Fibroblast of lung (primary cell): ENCODE measurements around the gene TBXAS1. TPM values are rescaled to one million over a fixed set of nuclear protein-coding genes. Genes with fewer than 3 reads are reported as not detected.
A peak's percentile ranks its signal among the peaks of the same experiment; 100 is the strongest.

Experiments
- DNase-seq, 2 donors: peaks; one replicate each; pipeline versions ENCODE4 v3.0.0 to v3.0.0-alpha.2; 2010; ENCODE audit warnings: low read depth in 2 of 2
- H2AFZ ChIP-seq: 2 replicates; pipeline ENCODE4 v1.5.1; 2012; ENCODE audit warnings: low read length, control low read depth, inconsistent platforms
- H3K27ac ChIP-seq: 2 replicates; pipeline ENCODE4 v1.5.1; 2011; ENCODE audit warnings: low read length, control low read depth; ENCODE audit not compliant: insufficient read depth
- H3K27me3 ChIP-seq: 2 replicates; pipeline ENCODE4 v1.5.1; 2011; ENCODE audit warnings: mild to moderate bottlenecking, low read length; ENCODE audit not compliant: control insufficient read depth, insufficient read depth
- H3K36me3 ChIP-seq: 2 replicates; pipeline ENCODE4 v1.5.1; 2011; ENCODE audit warnings: low read length; ENCODE audit not compliant: control insufficient read depth, insufficient read depth
- H3K4me1 ChIP-seq: 2 replicates; pipeline ENCODE4 v1.5.1; 2011; ENCODE audit warnings: low read length; ENCODE audit not compliant: control insufficient read depth, insufficient read depth; ENCODE audit errors: extremely low read depth
- H3K4me2 ChIP-seq: 2 replicates; pipeline ENCODE4 v1.5.1; 2011; ENCODE audit warnings: low read length, control low read depth; ENCODE audit not compliant: insufficient read depth; ENCODE audit errors: extremely low read depth
- H3K4me3 ChIP-seq, 4 experiments: fragments of 200-600 bp in 1 of 4; sonication (generic) in 1 of 4; replicated peaks in 1 of 4; 2 replicates each; pipeline ENCODE4 v1.5.1; 2011 to 2016; ENCODE audit warnings: low read length in 4 of 4, low read depth in 3 of 4, mild to moderate bottlenecking in 3 of 4, control low read depth in 2 of 4, inconsistent platforms in 1 of 4, mixed read lengths in 1 of 4; ENCODE audit not compliant: insufficient read depth in 1 of 4; ENCODE audit errors: control extremely low read depth in 1 of 4
- H3K79me2 ChIP-seq: 2 replicates; pipeline ENCODE4 v1.5.1; 2012; ENCODE audit warnings: mild to moderate bottlenecking, low read length, inconsistent platforms; ENCODE audit not compliant: control insufficient read depth, insufficient read depth
- H3K9ac ChIP-seq: 2 replicates; pipeline ENCODE4 v1.5.1; 2011; ENCODE audit warnings: mild to moderate bottlenecking, low read length, control low read depth; ENCODE audit not compliant: insufficient read depth
- H3K9me3 ChIP-seq: 2 replicates; pipeline ENCODE4 v1.5.1; 2012; ENCODE audit warnings: low read depth, low read length; ENCODE audit not compliant: control insufficient read depth, insufficient read depth
- H4K20me1 ChIP-seq: 2 replicates; pipeline ENCODE4 v1.5.1; 2011; ENCODE audit warnings: low read length; ENCODE audit not compliant: control insufficient read depth, insufficient read depth; ENCODE audit errors: extremely low read depth
- CTCF ChIP-seq, 2 donors: IDR thresholded peaks in 1 of 2; conservative IDR thresholded peaks in 1 of 2; 1 replicate in 1 of 2; 2 replicates in 1 of 2; pipeline ENCODE4 v1.5.1; 2011 to 2012; ENCODE audit warnings: low read length in 2 of 2, control low read depth in 1 of 2, inconsistent platforms in 1 of 2, low read depth in 1 of 2, mild to moderate bottlenecking in 1 of 2
- EZH2 ChIP-seq: IDR thresholded peaks from 2 replicates; pipeline ENCODE4 v1.5.1; 2012; ENCODE audit warnings: low read length, control low read depth, mild to moderate bottlenecking; ENCODE audit errors: missing control alignments
- polyA plus RNA-seq, 2 donors: library from polyadenylated mRNA; depleted of rRNA in 1 of 2; stranded (reverse) in 1 of 2; unstranded in 1 of 2; fragments of >200 nt; gene quantifications; 2 replicates each; pipeline ENCODE4 v1.2.1, GENCODE V29; 2011 to 2012; ENCODE audit warnings: missing spikeins in 1 of 2
- total RNA-seq: library from RNA; depleted of rRNA; stranded (reverse); fragments of >200 nt; gene quantifications from 2 replicates; pipeline ENCODE4 v1.2.1, GENCODE V29; 2014

The TBXAS1 gene
- total and polyA plus RNA-seq, 2 donors (not counting 1 experiment from before 2014, with no cell fraction given), result 1.5 to 2.1 TPM

GRCh38 chr7:139913021-139913844, 84.2 kb downstream of the TBXAS1 start:
- peak in 1 of 2 donors; percentile 15 for DNase-seq
- H3K9me3 ChIP-seq, result no peaks in the 10 kb centered on the region
- no peaks in the 10 kb centered on the region for H3K27me3 ChIP-seq
- H2AFZ ChIP-seq, result no peak overlapping the region
- H3K4me1 ChIP-seq, result peaks cover 29% of the 10 kb centered on the region
- H3K79me2 ChIP-seq, result no peaks in the 10 kb centered on the region
- H3K9ac ChIP-seq, result no peak overlapping the region
- H4K20me1 ChIP-seq, result no peaks in the 10 kb centered on the region
- H3K4me2 ChIP-seq, result no peak overlapping the region
- H3K36me3 ChIP-seq, result no peaks in the 10 kb centered on the region
- no peak overlapping the region for H3K4me3 ChIP-seq
- TF ChIP-seq CTCF (conservative IDR thresholded peaks at IDR 0.05 in 1 of 2, IDR thresholded peaks at IDR 0.05 in 1 of 2; ENCODE audit: low read depth in 1 of 2, low read length in 2 of 2) (no peak), EZH2 (no peak)
- no peak overlapping the region for H3K27ac ChIP-seq

GRCh38 chr7:139913845-139914135, 84.7 kb downstream of the TBXAS1 start:
- H2AFZ ChIP-seq, result no peak overlapping the region
- no peak overlapping the region for H3K27ac ChIP-seq
- DNase-seq, result no peak

More at GRCh38 chr7:139913845-139914135, 84.7 kb downstream of the TBXAS1 start:
- no peaks in the 10 kb centered on the region for H4K20me1 ChIP-seq
- H3K4me2 ChIP-seq, result no peak overlapping the region
- H3K9me3 ChIP-seq, result no peaks in the 10 kb centered on the region
- no peak overlapping the region for H3K4me3 ChIP-seq
- no peaks in the 10 kb centered on the region for H3K36me3 ChIP-seq
- H3K27me3 ChIP-seq, result no peaks in the 10 kb centered on the region
- no peaks in the 10 kb centered on the region for H3K79me2 ChIP-seq
- TF ChIP-seq EZH2, result no peak
- no peak for TF ChIP-seq CTCF (conservative IDR thresholded peaks at IDR 0.05 in 1 of 2, IDR thresholded peaks at IDR 0.05 in 1 of 2; ENCODE audit: low read depth in 1 of 2, low read length in 2 of 2)
- peaks cover 30% of the 10 kb centered on the region for H3K4me1 ChIP-seq
- no peak overlapping the region for H3K9ac ChIP-seq
